MCF 10A (cell line): ENCODE measurements around the gene MIA2. TPM values are rescaled to one million over a fixed set of nuclear protein-coding genes. Genes with fewer than 3 reads are reported as not detected.

Experiments used
- BruUV-seq: library from RNA; stranded (reverse); fragments of 400-500 nt; replicated peaks from 2 replicates; lab custom pipeline; 2021; lab: Mats Ljungman, UMichigan
- CTCF ChIA-PET: fragments of 300-600 bp; sonication (Branson Sonifier 250); formaldehyde crosslinking; extraction: SDS; loops from one replicate; lab custom pipeline; 2021; ENCODE audit warnings: antibody characterized with exemption, inconsistent platforms; lab: Yijun Ruan, JAX
- POLR2A ChIA-PET: fragments of 300-600, 350-650 bp; sonication (Branson Sonifier 250); formaldehyde crosslinking; extraction: SDS; loops from one replicate; lab custom pipeline; 2020; ENCODE audit warnings: antibody characterized with exemption, inconsistent platforms; lab: Yijun Ruan, JAX
- DNase-seq: peaks from one replicate; pipeline ENCODE4 v3.0.0-alpha.2; 2018; ENCODE audit not compliant: unreplicated experiment
- H3K27ac Mint-ChIP-seq: one replicate; pipeline ENCODE4 v1.8.0; 2022; ENCODE audit warnings: mild to moderate bottlenecking, low read depth, mixed read lengths; ENCODE audit not compliant: unreplicated experiment
- H3K27me3 Mint-ChIP-seq: one replicate; pipeline ENCODE4 v1.8.0; 2022; ENCODE audit warnings: mixed read lengths; ENCODE audit not compliant: insufficient read depth, unreplicated experiment
- H3K36me3 Mint-ChIP-seq: one replicate; pipeline ENCODE4 v1.8.0; 2022; ENCODE audit warnings: mild to moderate bottlenecking, moderate library complexity, mixed read lengths; ENCODE audit not compliant: insufficient read depth, unreplicated experiment
- H3K4me1 Mint-ChIP-seq: one replicate; pipeline ENCODE4 v1.8.0; 2022; ENCODE audit warnings: mixed read lengths; ENCODE audit not compliant: insufficient read depth, unreplicated experiment
- H3K4me3 Mint-ChIP-seq: one replicate; pipeline ENCODE4 v1.8.0; 2022; ENCODE audit warnings: mild to moderate bottlenecking, moderate library complexity, mixed read lengths; ENCODE audit not compliant: unreplicated experiment
- H3K9me3 Mint-ChIP-seq: one replicate; pipeline ENCODE4 v1.8.0; 2022; ENCODE audit warnings: mixed read lengths; ENCODE audit not compliant: unreplicated experiment
- intact Hi-C: fragments of 100-400 bp; cut with micrococcal nuclease; formaldehyde crosslinking; loops from 2 replicates; pipeline ENCODE4 v1.14.1; 2022
- total RNA-seq: library from RNA; stranded (reverse); gene quantifications from 2 replicates; pipeline ENCODE4 v1.2.3, GENCODE V29; 2022
- TF ChIP-seq, protein P1 (sequence below): fragments of 200-600 bp; IDR thresholded peaks from one replicate; pipeline ENCODE4 v1.8.0; 2022; ENCODE audit warnings: antibody characterized with exemption, mild to moderate bottlenecking; ENCODE audit not compliant: unreplicated experiment

Gene MIA2
- total RNA-seq, 1 experiment from 2014 or later, result 63.2 TPM

DNA sequence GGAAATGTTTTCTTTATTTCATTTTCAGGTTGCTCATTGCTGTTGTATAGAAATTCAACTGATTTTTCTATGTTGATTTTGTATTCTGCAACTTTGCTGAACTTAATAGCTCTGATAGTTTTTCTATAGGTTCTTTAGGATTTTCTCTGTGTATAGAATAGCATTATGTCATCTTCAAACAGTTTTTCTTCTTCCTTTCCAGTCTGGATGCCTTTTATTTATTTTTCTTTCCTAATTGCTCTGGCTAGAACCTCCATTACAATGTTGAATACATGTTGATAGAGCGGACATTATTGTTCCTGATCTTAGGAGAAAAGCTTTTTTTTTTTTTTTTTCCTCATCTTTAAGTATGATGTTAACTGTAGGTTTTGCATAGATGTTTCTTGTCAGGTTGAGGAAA, 39.2 kb downstream of the MIA2 start:
- peak overlapping the region; percentile 40 for H3K27ac Mint-ChIP-seq
- peaks cover 20% of the 10 kb centered on the region for H3K36me3 Mint-ChIP-seq
- BruUV-seq, result no TSS peak
- POLR2A ChIA-PET, result interaction anchor here (0.8 to 1.3 kb wide), 2 partner anchors 8 to 33 kb away, joined by 3 to 4 read pairs; no protein-coding TSS in a partner anchor
- H3K4me1 Mint-ChIP-seq, result peaks cover 39% of the 10 kb centered on the region
- DNase-seq, result no peak
- H3K9me3 Mint-ChIP-seq, result peaks cover 10% of the 10 kb centered on the region
- CTCF ChIA-PET, result interaction anchor here (1.3 kb wide), 1 partner anchor 99 kb away, joined by 3 read pairs; no protein-coding TSS in a partner anchor
- H3K27me3 Mint-ChIP-seq, result no peaks in the 10 kb centered on the region
- TF ChIP-seq, protein P1, sequence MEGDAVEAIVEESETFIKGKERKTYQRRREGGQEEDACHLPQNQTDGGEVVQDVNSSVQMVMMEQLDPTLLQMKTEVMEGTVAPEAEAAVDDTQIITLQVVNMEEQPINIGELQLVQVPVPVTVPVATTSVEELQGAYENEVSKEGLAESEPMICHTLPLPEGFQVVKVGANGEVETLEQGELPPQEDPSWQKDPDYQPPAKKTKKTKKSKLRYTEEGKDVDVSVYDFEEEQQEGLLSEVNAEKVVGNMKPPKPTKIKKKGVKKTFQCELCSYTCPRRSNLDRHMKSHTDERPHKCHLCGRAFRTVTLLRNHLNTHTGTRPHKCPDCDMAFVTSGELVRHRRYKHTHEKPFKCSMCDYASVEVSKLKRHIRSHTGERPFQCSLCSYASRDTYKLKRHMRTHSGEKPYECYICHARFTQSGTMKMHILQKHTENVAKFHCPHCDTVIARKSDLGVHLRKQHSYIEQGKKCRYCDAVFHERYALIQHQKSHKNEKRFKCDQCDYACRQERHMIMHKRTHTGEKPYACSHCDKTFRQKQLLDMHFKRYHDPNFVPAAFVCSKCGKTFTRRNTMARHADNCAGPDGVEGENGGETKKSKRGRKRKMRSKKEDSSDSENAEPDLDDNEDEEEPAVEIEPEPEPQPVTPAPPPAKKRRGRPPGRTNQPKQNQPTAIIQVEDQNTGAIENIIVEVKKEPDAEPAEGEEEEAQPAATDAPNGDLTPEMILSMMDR, result no peak
- intact Hi-C loops, result no loop called here
- H3K4me3 Mint-ChIP-seq, result no peak overlapping the region

DNA sequence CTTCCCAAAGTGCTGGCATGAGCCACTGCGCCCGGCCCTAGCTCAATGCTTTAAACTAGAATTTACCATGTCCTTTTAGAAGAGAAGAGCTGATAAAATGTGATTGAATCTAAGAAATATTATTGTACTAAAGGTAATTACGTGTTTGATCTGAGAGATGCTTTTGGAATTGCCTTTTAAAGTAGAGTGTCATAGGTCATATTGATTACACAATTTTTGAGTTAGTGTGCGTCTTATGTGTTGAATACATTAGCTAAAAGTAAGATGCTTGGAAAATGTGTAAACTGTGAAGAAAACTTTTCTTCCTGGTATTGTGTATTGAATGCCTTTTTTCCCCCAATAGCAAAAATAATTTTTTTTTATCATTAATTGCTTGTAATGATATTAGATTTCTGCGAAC, 41.7 kb downstream of the MIA2 start:
- CTCF ChIA-PET, result interaction anchor here (0.8 kb wide), 1 partner anchor 16 kb away, joined by 4 read pairs; no protein-coding TSS in a partner anchor
- POLR2A ChIA-PET, result interaction anchor here (0.6 to 2.3 kb wide), 6 partner anchors 16 to 107 kb away, joined by 3 to 9 read pairs (median 4); partner anchors contain the start of genes PNN and TRAPPC6B
- no peaks in the 10 kb centered on the region for H3K27me3 Mint-ChIP-seq
- BruUV-seq, result no TSS peak
- H3K36me3 Mint-ChIP-seq, result peaks cover 45% of the 10 kb centered on the region
- no peak for DNase-seq
- H3K4me3 Mint-ChIP-seq, result no peak overlapping the region
- TF ChIP-seq, protein P1, result no peak
- H3K4me1 Mint-ChIP-seq, result peaks cover 21% of the 10 kb centered on the region
- intact Hi-C loops, result no loop called here
- H3K9me3 Mint-ChIP-seq, result peaks cover 10% of the 10 kb centered on the region
- no peak overlapping the region for H3K27ac Mint-ChIP-seq

DNA sequence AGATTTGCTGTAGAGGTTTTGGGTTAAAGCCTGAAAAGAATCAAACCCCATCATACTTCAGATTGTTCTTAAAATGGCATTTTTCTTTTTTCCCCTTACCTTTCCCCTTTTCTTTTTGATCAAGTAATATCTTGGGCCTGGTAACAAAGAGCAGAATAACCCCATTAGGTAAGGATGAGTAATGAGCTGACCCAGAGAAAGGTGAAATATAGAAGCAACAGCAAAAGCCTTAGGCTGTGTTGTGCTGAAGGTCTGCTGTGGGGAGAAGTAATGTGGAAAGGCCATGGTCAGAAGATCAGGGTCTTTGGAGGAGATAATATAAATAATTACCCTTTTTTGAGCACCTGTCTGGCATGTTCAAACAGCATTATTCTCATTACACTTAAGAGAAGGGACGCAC, 42.3 kb downstream of the MIA2 start:
- H3K4me1 Mint-ChIP-seq, result peaks cover 16% of the 10 kb centered on the region
- peaks cover 51% of the 10 kb centered on the region for H3K36me3 Mint-ChIP-seq
- no peak overlapping the region for H3K4me3 Mint-ChIP-seq
- H3K27me3 Mint-ChIP-seq, result no peaks in the 10 kb centered on the region
- TF ChIP-seq, protein P1, result no peak
- ChIA-PET POLR2A (interaction anchor here (0.6 to 2.4 kb wide), 5 partner anchors 10 to 108 kb away, joined by 3 to 14 read pairs (median 7); partner anchors contain the start of genes PNN and TRAPPC6B), CTCF (no interaction called here)
- no TSS peak for BruUV-seq
- H3K9me3 Mint-ChIP-seq, result peaks cover 11% of the 10 kb centered on the region
- intact Hi-C loops, result no loop called here
- DNase-seq, result no peak
- no peak overlapping the region for H3K27ac Mint-ChIP-seq

DNA sequence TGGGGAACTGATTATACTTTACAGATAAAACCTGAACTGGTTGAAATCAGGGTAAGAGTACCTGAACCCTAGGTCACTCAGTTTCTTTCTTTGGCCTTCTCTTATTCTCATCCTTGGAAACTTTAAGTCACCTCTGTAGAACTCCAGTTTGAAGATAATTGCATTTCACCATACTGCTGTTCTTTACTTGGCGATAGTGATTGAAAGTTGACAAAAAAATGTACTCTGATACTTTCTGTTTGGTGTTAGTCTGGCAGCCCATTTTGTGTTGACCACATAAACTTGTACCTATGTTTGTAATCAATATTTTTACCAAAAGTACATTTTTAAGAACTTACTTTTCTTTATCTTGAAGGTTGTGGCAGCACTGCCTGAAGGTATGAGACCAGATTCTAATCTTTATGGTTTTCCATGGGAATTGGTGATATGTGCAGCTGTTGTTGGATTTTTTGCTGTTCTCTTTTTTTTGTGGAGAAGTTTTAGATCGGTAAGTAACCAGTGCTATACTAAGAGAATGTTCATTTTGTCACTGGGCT, 42.9 kb downstream of the MIA2 start:
- DNase-seq, result no peak
- H3K36me3 Mint-ChIP-seq, result peaks cover 57% of the 10 kb centered on the region
- TF ChIP-seq, protein P1, result no peak
- BruUV-seq, result no TSS peak
- no peak overlapping the region for H3K4me3 Mint-ChIP-seq
- intact Hi-C loops, result no loop called here
- ChIA-PET CTCF (no interaction called here), POLR2A (interaction anchor here (0.6 to 2.4 kb wide), 4 partner anchors 10 to 101 kb away, joined by 3 to 14 read pairs (median 6); partner anchors contain the start of gene PNN)
- H3K27me3 Mint-ChIP-seq, result no peaks in the 10 kb centered on the region
- peaks cover 17% of the 10 kb centered on the region for H3K9me3 Mint-ChIP-seq
- H3K27ac Mint-ChIP-seq, result no peak overlapping the region
- peaks cover 16% of the 10 kb centered on the region for H3K4me1 Mint-ChIP-seq
